NCI-H345 treated with DMSO at 0.1 percent for 48 hours (cell line): ENCODE data around the gene RCVRN.
"Not testable (repeated sequence)": the region's sequence is repeated elsewhere in the genome, so short reads cannot be mapped to it uniquely, and the experiment has no call there.

Experiments
- DNase-seq: peaks from one replicate; lab custom pipeline; 2025; ENCODE audit not compliant: unreplicated experiment; lab: John Stamatoyannopoulos, UW

RCVRN gene

DNA sequence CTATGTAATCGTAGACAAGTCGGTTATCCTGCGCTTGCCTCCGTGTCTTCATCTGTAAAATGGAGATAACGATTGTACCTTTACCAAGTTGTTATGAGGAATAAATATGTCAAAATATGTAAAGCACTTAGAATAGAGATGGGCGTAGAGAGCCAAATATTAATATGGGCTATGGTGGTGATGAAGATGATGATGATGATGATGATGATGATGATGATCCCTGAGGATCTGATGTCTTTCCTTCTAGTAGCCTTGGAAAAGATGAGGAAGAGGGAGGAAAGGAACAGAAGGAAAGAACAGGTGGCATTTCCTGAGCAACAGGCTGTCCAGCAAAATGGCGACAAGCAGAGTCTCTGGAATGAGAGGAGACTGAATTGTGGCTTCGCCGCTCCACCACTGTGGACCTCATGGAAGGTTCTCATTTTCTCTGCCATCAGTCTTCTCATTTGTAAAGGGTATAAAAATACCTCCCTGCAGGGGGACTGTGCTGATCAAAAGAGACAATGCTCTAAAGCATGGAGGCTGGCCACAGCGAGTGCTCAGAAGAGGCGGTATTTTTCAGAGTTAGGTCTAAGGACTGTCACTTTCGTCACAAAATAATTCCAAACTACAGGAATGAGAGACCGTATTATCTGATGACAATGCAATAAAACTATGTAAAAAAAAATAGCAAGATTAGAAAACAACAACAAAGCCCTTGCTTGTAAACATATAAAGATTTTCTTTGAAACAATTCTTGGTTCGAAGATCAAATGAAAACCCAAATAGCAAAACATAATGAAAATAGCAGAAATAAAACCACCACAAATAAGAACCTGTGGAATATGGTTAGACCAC is 17.2 kb upstream of the RCVRN start:
- no peak for DNase-seq

DNA sequence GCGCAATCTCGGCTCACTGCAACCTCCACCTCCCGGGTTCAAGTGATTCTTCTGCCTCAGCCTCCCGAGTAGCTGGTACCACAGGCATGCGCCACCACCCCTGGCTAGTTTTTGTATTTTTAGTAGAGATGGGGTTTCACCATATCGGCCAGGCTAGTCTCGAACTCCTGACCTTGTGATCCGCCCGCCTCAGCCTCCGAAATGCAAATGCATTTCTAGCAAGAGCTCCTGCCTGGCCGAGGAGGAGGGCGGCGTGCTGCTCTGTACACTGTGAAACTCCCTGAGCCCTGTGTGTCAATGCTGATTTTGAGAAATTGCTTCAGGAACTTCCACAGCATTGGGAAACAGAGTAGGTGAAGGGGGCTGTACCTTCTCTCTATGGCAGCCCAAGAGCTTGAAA is 16.1 kb upstream of the RCVRN start:
- DNase-seq = not testable (repeated sequence)

DNA sequence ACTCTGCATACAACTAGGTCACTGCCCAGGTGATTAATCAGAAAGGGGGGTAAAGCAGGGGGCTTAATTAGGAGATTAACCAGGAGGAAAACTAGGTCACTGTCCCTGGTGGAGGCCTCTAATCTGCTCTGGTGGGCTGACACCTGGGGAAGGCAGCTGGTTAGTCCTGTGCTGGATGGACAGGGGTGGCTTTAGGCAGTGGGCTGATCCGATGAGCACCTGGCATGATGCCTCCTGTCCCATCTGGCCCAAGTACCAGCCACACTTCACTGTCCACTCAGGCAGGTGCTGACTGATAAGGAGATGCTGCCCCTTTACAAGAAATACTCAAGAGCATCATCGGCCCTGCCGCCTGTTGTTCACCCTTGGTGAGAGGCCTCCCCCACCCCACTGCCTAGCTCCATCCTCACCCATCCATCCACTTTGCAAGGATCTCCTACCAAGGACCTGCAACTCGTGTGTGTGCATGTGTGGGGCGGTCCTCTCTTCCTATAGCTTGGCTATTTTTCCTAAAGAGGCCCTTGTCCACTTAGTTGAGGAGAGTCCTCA is 13.8 kb upstream of the RCVRN start:
- DNase-seq = no peak

DNA sequence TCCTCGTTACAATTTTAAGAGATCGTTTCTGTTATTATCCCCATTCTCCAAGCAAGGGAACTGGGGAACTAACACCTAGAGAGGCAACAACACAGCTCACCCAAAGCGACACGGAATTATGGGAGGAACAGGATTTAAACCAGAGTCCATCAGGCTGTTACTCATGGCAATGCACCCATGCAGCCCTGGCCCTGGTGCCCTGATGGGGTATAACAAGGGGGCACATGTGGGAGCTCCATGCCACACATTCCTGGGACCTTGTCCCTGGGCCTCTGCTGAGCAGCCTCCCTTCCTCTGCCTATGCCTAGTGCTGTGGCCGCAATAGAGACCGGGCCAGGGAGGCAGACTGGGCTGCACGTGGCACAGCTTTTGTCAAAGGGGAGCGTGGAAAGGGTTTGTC is 13.3 kb upstream of the RCVRN start:
- DNase-seq = no peak

DNA sequence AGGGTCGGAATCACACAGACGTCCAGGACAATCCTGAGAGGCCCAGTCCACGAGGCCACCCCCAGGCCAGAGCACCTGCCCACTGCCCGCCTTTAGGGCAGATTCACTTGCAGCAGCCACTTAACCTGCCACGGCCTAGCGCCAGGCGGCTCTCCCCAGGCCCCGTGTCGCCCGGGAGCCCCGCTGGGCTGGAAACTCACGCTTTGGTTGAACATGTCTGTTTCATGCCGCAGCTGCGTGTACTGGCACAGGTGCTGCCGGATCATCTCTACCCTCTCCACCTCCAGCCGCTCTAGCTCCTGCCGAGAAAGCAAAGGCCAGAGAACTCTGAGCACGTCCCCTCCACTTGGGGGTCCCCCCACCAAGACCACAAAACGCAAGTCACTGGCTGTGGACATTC is 12.7 kb upstream of the RCVRN start:
- no peak for DNase-seq

DNA sequence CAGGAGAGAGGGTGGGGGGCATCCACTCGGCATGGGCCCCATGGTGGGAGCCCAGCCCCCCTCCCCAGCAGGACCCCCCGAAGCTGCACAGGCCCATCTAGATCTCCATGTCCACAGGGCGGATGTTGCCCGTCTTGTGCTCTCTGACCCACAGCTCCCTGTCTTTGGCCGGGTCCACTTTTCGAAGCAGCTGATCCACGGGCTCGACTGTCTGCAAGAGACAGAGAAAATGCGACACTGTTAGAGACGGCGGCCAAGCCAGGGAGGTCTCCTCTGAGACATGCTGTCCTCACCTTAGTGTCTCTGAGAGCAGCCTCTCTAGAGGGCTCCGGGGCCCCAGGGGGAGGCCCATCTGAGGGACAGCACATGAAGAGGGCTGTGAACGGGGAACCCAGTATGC is 12.1 kb upstream of the RCVRN start:
- DNase-seq = no peak

DNA sequence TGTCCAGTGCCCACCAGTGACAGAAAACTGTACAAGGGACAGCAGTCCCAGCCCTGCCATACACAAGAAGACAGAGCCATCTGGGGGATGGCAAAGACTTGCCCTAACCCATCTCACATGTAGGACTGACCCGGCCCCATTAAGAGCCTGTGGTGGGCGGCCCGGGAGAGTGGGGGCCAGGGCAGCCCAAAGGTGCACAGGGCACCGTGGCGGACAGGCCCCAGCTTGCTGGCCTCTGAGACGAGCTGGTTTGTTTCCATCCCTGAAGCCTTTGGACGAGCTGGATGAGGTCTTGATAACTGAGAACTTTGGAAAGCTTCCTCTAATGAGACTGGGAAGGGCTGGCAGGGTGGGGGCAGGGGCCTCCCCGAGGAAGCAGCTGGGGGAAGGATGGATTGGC is 11.0 kb upstream of the RCVRN start:
- no peak for DNase-seq

DNA sequence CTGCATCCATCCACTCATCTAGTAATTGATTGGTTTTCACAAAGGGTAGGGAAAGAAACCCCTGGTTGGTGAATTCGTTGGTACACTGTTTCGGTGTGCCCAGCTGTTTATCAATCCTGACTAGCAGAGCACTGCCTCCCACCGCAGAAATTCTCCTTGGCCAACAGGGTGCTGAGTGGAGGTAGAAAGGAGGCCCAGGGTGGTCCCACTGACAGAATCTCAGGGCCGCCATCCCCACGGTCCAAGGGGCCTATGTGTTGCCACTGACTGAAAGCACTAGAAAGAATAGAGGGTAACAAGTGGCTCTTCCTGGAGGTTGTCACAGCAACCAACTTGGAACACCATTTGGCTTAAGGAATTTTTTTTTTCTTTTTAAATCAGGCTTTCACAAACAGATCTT is 8.4 kb upstream of the RCVRN start:
- DNase-seq = no peak

DNA sequence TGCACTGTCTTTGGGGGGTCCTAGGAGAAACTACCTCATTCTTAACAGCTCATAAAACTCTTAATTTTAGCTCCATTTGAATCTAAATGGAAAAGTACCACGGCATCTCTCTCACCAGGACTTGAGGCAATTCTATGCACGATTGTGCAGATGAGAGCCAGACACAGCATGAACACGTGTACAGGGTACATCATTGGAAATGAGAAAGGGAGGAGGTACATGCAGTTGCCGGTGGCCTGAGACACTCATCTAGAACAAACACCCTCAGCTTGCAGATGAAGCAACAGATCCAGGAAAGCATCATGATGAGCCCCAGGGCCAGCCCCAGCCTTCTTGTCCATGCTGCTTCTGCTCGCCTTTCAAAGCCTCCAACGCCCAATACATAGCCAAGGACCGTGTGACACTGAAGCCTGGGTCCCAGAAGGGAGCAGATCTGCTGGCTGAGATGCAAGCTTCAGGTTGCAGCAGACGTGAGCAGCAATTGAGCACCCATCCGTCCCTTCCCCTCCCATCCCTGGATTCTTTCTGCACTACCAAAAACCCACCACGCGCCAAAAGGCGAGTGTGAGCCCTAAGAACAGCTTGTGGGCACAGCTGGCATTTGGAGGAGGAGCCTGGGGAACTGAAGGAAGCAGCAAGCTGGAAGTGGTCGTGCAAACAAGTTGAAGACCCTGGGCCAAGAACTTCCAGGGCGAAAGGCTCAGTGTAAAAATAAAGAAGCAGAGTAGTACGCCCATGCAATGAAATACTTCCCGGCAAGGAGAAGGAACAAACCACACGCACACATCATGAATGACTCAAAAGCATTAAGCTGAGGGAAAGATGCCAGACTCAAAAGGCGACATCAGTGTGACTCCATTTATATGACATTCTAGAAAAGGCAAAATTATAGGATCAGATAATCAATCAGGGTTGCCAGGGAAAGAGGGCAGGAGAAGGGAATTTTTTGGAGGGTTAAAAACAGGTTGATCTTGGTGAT is 7.3 kb upstream of the RCVRN start:
- no peak for DNase-seq

DNA sequence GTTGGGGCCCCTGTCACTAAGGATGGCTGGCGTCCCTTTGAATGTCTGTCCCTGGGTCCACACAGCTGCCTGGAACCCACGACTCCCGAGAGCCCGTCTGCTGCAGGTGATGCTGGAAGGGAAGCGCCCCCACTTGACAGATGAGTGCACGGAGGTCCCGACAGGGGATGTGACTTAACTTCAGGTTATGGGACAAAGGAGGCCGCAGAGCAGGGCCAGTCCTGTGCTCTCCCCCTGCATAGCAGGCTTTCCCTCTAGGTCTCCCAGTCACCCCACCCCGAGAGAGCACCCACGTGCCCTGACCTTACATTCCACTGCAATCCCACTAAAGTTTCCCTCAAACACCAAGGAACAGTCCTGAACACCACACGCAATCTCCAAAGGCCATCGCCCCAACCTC is 6.0 kb upstream of the RCVRN start:
- no peak for DNase-seq

DNA sequence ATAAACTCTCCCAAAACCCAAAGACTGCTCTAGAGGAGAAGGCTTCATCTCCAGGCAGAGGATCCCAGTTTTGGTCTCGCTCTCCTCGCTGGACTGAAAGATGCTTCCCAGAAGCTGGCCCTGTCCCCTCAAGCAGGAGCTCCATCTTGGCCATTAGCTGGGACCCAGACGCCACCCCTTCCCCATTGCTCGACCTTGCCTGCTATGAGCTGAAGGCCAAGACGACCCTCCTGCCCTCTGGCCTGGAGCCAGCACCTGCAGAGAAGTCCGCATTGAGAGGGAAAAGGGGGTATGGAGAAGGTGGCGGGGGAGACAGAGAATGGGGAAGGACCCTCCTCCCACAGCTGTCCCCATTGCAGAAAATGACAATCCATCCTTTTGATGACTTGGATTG is 3.6 kb upstream of the RCVRN start:
- no peak for DNase-seq

DNA sequence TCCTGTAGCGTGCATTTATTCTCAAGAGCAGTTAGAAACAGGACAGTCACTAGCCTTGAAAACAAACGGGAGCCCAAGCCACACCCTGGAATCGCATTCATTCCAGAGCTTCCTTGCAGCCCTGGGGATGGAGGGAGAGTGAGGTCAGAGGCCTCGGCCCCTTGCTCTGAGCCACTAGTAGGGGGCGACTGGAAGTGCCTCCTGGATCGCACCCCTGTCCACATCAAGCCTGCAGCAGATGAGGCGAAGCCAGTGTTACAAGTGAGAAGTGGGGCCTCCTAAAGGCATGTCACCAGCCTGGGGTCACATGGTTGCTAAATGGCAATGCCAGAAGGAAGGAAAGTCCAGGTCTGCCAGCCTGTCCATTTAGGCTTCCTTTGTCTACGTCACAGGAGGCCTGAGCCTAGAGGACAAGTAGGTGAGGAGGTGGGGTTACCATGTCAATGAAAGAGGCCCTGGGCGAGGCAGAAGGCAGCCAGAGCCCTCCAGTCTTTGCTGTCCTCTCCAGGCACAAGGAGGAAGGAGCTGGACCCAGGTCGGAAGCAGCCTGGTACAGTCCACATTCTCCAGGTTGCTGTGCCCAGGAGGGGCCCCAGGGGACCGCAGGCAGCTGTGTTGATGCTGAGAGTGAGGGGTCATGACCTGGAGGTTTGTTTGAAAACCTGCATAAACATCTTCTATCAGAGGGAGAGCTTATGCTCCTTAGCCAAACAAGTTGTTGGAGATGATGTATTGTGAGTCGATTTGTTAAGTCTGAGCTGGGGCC is 3.0 kb upstream of the RCVRN start:
- no peak for DNase-seq

DNA sequence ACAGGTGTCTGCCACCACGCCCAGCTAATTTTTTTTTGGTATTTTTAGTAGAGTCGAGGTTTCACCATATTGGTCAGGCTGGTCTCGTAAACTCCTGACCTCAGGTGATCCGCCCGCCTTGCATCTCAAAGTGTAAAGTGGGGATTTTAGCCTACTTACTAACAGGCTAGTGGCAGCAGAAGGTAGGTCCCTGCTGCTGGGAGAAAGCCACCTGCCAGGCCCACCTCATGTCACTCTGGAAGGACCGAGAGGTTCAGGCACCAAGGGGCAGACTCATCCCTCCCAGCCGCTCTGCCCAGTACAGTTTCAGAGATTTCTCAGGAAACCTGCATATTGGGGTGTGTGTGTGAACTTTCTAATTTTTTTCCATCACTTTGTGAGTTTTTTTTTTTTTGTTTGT is 2.1 kb upstream of the RCVRN start:
- DNase-seq = no peak

DNA sequence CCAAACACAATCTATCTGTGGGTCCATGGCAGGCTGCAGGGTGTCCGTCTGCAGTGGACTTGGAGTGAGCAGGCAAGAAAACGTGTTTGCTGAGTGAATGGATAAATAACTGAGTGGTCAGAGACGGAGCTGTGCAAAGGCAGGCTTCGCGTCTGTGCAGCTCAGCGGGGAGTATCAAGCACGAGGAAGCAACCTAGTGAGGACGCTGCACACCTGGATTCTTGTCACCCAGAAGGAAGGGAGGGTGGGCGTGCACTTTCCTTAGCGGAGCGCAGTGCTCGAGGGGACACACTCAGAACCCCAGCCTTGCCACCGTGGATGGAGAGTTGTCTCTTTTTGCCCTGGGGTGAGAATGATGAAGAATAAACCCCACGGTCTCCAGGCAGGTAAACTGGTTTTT is 1.5 kb upstream of the RCVRN start:
- DNase-seq = no peak

DNA sequence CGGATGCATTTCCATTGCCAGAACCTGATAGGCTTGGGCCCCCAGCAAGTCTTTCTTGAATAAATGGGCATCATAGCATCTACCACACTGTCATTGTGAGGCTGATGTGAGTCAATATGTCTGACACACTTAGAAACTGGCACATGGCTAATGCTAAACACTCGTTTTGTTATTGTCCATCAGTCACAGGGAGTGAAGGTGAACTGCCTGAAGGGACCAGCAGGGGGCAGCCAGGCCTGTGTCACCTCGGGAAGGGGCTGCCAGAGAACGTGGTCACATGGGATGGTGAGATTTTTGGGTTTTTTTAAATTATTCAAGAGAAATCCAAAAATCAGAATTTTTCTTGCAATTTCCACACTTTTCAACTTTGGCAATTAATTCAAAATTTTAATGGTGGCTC is 831 bp upstream of the RCVRN start:
- no peak for DNase-seq

DNA sequence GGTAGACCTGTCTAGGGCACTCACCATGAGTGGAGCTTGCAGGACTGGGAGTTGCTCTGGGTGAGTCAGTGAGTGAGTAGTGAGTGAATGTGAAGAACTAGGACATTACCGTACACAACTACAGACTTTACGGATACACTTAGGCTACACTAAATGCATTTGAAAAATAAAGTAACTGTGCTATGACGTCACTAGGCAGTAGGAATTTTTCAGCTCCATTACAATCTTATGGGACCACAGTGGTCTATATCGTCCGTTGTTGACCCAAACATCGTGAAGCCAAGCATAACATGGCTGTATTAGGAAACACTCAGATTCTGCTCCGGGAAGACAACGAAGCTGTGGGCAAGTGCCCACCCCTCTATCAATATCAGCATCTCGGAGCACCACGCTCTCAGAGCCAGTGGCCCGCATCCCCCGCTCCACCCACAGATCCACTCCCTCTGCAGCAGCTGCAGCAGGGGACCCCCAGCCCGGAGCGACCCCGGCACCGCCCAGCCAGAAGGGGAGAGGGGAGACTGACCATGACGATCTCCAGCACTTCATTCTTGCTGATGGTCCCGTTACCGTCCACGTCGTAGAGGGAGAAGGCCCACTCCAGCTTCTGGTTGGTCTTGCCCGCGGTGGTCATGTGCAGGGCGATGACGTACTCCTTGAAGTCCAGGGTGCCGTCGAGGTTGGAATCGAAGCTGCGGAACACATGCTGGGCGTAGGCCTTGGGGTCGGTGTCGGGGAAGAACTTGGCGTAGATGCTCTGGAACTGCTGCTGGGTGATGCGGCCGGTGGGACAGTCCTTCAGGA is 594 bp downstream of the RCVRN start:
- no peak for DNase-seq

DNA sequence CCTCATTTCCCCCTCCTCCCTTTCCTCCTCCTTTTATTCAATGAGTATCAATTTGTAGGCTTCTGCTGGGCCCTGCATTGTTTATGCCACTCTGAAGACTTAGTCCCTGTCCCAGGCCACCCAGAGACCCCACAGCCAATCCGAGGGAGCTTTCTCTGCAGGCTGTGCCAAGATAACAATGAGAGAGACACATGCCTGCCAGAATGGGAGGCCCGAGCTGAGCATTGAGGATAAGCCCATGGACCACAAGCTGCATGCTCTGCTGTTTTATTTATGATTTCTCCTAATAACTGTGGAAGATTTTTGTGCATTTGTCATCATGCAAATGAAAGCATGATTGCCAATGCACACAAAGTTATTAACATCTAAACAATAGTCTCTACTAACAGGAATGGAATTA is 3.0 kb downstream of the RCVRN start:
- no peak for DNase-seq

DNA sequence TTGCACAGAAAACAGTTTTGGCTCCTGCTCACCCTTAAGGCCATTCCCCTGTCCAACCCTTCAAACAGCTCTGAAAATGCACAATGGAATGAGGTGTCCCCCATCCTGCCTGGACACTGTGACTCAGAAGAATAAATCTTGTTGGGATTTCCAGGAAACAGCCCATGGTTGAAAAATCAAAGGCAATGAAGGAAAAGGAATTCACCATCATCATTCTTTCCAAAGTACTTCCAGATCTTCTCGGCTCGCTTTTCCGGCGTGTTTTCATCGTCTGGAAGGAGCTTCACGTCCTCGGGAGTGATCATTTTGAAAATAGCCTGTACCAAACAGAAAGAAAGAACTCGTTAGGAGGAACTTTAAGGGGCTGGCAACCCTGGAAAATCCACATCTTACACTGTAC is 4.3 kb downstream of the RCVRN start:
- DNase-seq = no peak

DNA sequence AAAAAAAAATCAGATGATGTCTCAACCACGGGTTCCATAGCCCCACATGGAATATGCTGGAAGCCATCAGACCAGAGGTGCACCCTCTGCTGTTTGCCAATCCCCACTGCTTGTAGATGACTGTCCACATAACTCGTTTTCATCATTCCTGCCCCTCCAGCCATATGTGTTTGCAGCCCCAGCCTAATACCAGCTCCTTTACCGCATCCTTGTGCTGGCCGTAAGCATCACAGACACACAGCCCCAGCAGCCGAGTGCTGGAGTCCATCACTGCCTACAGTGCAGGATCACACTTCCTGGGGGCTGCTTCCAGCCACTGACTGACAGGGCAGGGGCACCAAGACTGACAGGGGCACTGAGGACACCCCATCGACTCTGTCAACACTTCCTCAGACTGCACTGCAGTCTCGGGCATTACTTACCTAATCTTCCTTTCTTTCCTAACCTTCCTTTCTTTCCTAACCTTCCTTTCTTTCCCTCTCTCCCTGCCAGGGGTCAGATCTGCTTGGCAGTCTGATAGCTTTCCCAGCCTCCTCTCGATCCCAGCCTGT is 5.0 kb downstream of the RCVRN start:
- no peak for DNase-seq
